GM18861 (cell line): ENCODE results near the gene KSR1.
A peak's percentile ranks its signal among the peaks of the same experiment; 100 is the strongest.
"Not testable (repeated sequence)": the region's sequence is repeated elsewhere in the genome, so short reads cannot be mapped to it uniquely, and the experiment has no call there.

ENCODE experiments used
- ATAC-seq: cut with Tn5 transposase; IDR thresholded peaks from one replicate; pipeline ENCODE4 v1.9.1; 2021; ENCODE audit not compliant: unreplicated experiment

The KSR1 gene

GRCh38 chr17:27491713-27492190 is 35.5 kb downstream of the KSR1 start:
- no peak for ATAC-seq

- ATAC-seq, result no peak
These were observed 36.2 kb downstream of the KSR1 start for GRCh38 chr17:27492470-27492869.

- ATAC-seq, result no peak
These were observed 36.8 kb downstream of the KSR1 start for GRCh38 chr17:27493088-27493487.

- ATAC-seq, result no peak
These were observed 38.2 kb downstream of the KSR1 start for GRCh38 chr17:27494192-27495091.

- peak; percentile 43 for ATAC-seq
These were observed 39.2 kb downstream of the KSR1 start for GRCh38 chr17:27495460-27495859.

GRCh38 chr17:27496005-27496404 is 39.8 kb downstream of the KSR1 start:
- ATAC-seq, result no peak

- ATAC-seq, result no peak
These were observed 40.2 kb downstream of the KSR1 start for GRCh38 chr17:27496437-27496943.

GRCh38 chr17:27496971-27497370 is 40.7 kb downstream of the KSR1 start:
- ATAC-seq, result no peak

- ATAC-seq, result no peak
These were observed 41.4 kb downstream of the KSR1 start for GRCh38 chr17:27497696-27498095.

- ATAC-seq, result no peak
These were observed 42.5 kb downstream of the KSR1 start for GRCh38 chr17:27498615-27499309.

- no peak for ATAC-seq
These were observed 43.4 kb downstream of the KSR1 start for GRCh38 chr17:27499451-27500265.

- not testable (repeated sequence) for ATAC-seq
These were observed 45.1 kb downstream of the KSR1 start for GRCh38 chr17:27501338-27501737.

- no peak for ATAC-seq
These were observed 46.5 kb downstream of the KSR1 start for GRCh38 chr17:27502526-27503324.

- ATAC-seq, result no peak
These were observed 47.4 kb downstream of the KSR1 start for GRCh38 chr17:27503611-27504010.

GRCh38 chr17:27504188-27504995 is 48.1 kb downstream of the KSR1 start:
- no peak for ATAC-seq

- peak; percentile 61 for ATAC-seq
These were observed 50.3 kb downstream of the KSR1 start for GRCh38 chr17:27506348-27507218.

GRCh38 chr17:27511168-27511883 is 55.1 kb downstream of the KSR1 start:
- ATAC-seq, result no peak

- ATAC-seq, result no peak
These were observed 55.8 kb downstream of the KSR1 start for GRCh38 chr17:27512031-27512430.
